Caco-2 (cell line): ENCODE measurements around the gene ZSCAN1. TPM values are rescaled to one million over a fixed set of nuclear protein-coding genes. Genes with fewer than 3 reads are reported as not detected.

Experiments used
- BruUV-seq: library from RNA; stranded (reverse); fragments of 400-500 nt; replicated peaks from 2 replicates; lab custom pipeline; 2021; lab: Mats Ljungman, UMichigan
- CTCF ChIA-PET: fragments of 300-600 bp; sonication (Branson Sonifier 250); formaldehyde crosslinking; loops from one replicate; lab custom pipeline; 2022; ENCODE audit warnings: antibody characterized with exemption; lab: Charles Lee
- POLR2A ChIA-PET: fragments of 300-600 bp; sonication (Branson Sonifier 250); formaldehyde crosslinking; loops from one replicate; lab custom pipeline; 2022; ENCODE audit warnings: antibody characterized with exemption; lab: Charles Lee
- DNase-seq, 2 experiments: peaks; one replicate each; pipeline versions ENCODE4 v3.0.0 to v3.0.0-alpha.2; 2020 to 2022
- H3K27me3 ChIP-seq: replicated peaks from 2 replicates; pipeline ENCODE4 v1.6.0; 2011; ENCODE audit warnings: low read length; ENCODE audit not compliant: control insufficient read depth, insufficient read depth
- H3K36me3 ChIP-seq: 2 replicates; pipeline ENCODE4 v1.5.1; 2011; ENCODE audit warnings: low read length; ENCODE audit not compliant: control insufficient read depth, insufficient read depth
- H3K4me1 ChIP-seq: fragments of 250-450 bp; sonication (Bioruptor Pico); 2 replicates; pipeline ENCODE4 v1.5.1; 2020; ENCODE audit warnings: mild to moderate bottlenecking
- H3K4me3 ChIP-seq: 2 replicates; pipeline ENCODE4 v1.5.1; 2011; ENCODE audit warnings: low read depth, mild to moderate bottlenecking, control low read depth, low read length
- H3K9me3 ChIP-seq: fragments of 250-450 bp; sonication (Bioruptor Pico); 2 replicates; pipeline ENCODE4 v1.5.1; 2020; ENCODE audit warnings: mild to moderate bottlenecking, moderate library complexity
- H3K27ac Mint-ChIP-seq: one replicate; pipeline ENCODE4 v1.8.0; 2022; ENCODE audit warnings: mixed read lengths; ENCODE audit not compliant: unreplicated experiment
- H3K27me3 Mint-ChIP-seq: one replicate; pipeline ENCODE4 v1.8.0; 2022; ENCODE audit warnings: mixed read lengths; ENCODE audit not compliant: insufficient read depth, unreplicated experiment
- H3K36me3 Mint-ChIP-seq: one replicate; pipeline ENCODE4 v1.8.0; 2022; ENCODE audit warnings: mild to moderate bottlenecking, mixed read lengths; ENCODE audit not compliant: insufficient read depth, unreplicated experiment
- H3K4me1 Mint-ChIP-seq: one replicate; pipeline ENCODE4 v1.8.0; 2022; ENCODE audit warnings: low read depth, mixed read lengths; ENCODE audit not compliant: unreplicated experiment
- H3K4me3 Mint-ChIP-seq: one replicate; pipeline ENCODE4 v1.8.0; 2022; ENCODE audit warnings: mild to moderate bottlenecking, moderate library complexity, mixed read lengths; ENCODE audit not compliant: unreplicated experiment
- H3K9me3 Mint-ChIP-seq: one replicate; pipeline ENCODE4 v1.8.0; 2022; ENCODE audit warnings: mixed read lengths; ENCODE audit not compliant: unreplicated experiment
- intact Hi-C: fragments of 100-400 bp; cut with micrococcal nuclease; formaldehyde crosslinking; loops from one replicate; pipeline ENCODE4 v1.10.0; 2022; ENCODE audit not compliant: unreplicated experiment
- total RNA-seq: library from RNA; stranded (reverse); gene quantifications from 2 replicates; pipeline ENCODE4 v1.2.3, GENCODE V29; 2022
- TF ChIP-seq, protein P1 (sequence below), 2 experiments: fragments of 200-600 bp in 1 of 2; IDR thresholded peaks; 1 replicate in 1 of 2; 2 replicates in 1 of 2; pipeline versions ENCODE4 v1.5.1 to v1.8.0; 2011 to 2022; ENCODE audit warnings: antibody characterized with exemption in 1 of 2, control low read depth in 1 of 2, inconsistent platforms in 1 of 2, low read depth in 1 of 2, low read length in 1 of 2, mild to moderate bottlenecking in 1 of 2, moderate library complexity in 1 of 2; ENCODE audit not compliant: insufficient read depth in 1 of 2, severe bottlenecking in 1 of 2, unreplicated experiment in 1 of 2

Gene ZSCAN1
- total RNA-seq, 1 experiment from 2014 or later = not detected

DNA sequence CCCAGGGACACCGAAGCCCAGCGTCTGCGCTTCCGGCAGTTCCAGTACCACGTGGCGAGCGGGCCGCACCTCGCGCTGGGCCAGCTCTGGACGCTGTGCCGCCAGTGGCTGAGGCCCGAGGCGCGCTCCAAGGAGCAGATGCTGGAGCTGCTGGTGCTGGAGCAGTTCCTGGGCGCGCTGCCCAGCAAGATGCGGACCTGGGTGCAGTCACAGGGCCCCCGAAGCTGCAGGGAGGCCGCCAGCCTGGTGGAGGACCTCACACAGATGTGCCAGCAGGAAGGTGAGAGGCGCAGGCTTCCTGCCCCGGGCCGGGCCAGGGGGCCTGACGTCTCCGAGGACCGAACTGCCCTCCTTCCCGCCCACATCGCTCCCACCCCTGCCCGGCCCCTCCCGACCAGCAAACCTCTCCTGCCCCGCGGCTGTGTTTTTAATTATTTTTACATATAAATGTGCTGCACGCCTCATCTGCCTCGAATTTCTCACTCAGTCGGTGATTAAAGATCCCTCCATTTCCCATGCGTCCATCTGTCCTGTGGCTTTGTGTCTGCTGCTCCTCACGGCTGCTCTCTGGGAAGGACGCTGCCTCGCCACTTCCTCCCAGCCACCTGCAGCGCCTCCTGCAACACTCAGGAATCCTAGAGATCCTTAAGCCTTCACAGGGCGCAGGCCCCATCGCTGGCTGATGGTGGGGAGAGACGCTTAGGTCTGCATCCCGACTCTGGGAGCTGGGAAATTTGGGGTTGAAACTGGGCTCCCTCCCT lies 4.3 kb downstream of the ZSCAN1 start:
- no TSS peak for BruUV-seq
- H3K9me3 Mint-ChIP-seq = peaks cover 40% of the 10 kb centered on the region
- POLR2A ChIA-PET = no interaction called here
- Histone ChIP-seq H3K4me3 (no peak overlapping the region), H3K27me3 (no peaks in the 10 kb centered on the region), H3K36me3 (no peaks in the 10 kb centered on the region), H3K4me1 (no peaks in the 10 kb centered on the region), H3K9me3 (peaks cover 35% of the 10 kb centered on the region)
- intact Hi-C loops = no loop called here
- TF ChIP-seq, protein P1, sequence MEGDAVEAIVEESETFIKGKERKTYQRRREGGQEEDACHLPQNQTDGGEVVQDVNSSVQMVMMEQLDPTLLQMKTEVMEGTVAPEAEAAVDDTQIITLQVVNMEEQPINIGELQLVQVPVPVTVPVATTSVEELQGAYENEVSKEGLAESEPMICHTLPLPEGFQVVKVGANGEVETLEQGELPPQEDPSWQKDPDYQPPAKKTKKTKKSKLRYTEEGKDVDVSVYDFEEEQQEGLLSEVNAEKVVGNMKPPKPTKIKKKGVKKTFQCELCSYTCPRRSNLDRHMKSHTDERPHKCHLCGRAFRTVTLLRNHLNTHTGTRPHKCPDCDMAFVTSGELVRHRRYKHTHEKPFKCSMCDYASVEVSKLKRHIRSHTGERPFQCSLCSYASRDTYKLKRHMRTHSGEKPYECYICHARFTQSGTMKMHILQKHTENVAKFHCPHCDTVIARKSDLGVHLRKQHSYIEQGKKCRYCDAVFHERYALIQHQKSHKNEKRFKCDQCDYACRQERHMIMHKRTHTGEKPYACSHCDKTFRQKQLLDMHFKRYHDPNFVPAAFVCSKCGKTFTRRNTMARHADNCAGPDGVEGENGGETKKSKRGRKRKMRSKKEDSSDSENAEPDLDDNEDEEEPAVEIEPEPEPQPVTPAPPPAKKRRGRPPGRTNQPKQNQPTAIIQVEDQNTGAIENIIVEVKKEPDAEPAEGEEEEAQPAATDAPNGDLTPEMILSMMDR (IDR thresholded peaks at IDR 0.05; ENCODE audit: insufficient read depth in 1 of 2, low read depth in 1 of 2, low read length in 1 of 2, severe bottlenecking in 1 of 2, unreplicated experiment in 1 of 2) = no peak
- no peak for DNase-seq
- no peak overlapping the region for H3K4me3 Mint-ChIP-seq
- no peaks in the 10 kb centered on the region for H3K27me3 Mint-ChIP-seq
- no peak overlapping the region for H3K27ac Mint-ChIP-seq
- H3K4me1 Mint-ChIP-seq = no peaks in the 10 kb centered on the region
- no peaks in the 10 kb centered on the region for H3K36me3 Mint-ChIP-seq
- CTCF ChIA-PET = no interaction called here

DNA sequence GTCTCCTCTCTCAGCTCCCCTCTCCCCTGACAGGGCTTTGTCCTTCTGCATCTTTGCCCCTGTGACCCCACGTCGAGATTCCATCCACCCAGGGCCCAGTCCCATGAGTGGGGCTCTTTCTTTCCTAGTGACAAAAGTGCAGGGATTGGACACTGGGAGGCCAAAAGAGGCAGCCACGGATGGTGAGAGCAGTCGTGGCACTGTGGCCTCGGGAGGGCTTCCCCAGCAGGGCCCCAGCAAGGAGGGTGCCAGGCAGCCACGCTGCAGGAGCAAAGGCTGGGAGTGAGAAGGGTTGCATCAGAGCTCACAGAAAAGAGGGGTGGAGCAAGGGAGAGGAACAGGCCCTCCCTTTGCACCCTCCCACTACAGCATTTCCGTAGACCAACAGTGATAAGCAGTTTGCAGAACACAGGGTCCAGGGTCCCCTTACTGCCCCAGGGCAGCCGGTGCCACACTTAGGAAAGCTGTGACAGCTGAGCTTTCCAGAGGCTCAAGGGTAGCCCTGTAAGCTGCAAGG lies 4.9 kb downstream of the ZSCAN1 start:
- Histone ChIP-seq H3K27me3 (no peaks in the 10 kb centered on the region), H3K36me3 (no peaks in the 10 kb centered on the region), H3K9me3 (peaks cover 31% of the 10 kb centered on the region), H3K4me1 (no peaks in the 10 kb centered on the region), H3K4me3 (no peak overlapping the region)
- H3K4me3 Mint-ChIP-seq = no peak overlapping the region
- no peak overlapping the region for H3K27ac Mint-ChIP-seq
- DNase-seq = no peak
- no peaks in the 10 kb centered on the region for H3K4me1 Mint-ChIP-seq
- TF ChIP-seq, protein P1 (IDR thresholded peaks at IDR 0.05; ENCODE audit: insufficient read depth in 1 of 2, low read depth in 1 of 2, low read length in 1 of 2, severe bottlenecking in 1 of 2, unreplicated experiment in 1 of 2) = no peak
- POLR2A ChIA-PET = no interaction called here
- intact Hi-C loops = no loop called here
- no TSS peak for BruUV-seq
- H3K27me3 Mint-ChIP-seq = no peaks in the 10 kb centered on the region
- H3K9me3 Mint-ChIP-seq = peaks cover 40% of the 10 kb centered on the region
- H3K36me3 Mint-ChIP-seq = no peaks in the 10 kb centered on the region
- CTCF ChIA-PET = no interaction called here

DNA sequence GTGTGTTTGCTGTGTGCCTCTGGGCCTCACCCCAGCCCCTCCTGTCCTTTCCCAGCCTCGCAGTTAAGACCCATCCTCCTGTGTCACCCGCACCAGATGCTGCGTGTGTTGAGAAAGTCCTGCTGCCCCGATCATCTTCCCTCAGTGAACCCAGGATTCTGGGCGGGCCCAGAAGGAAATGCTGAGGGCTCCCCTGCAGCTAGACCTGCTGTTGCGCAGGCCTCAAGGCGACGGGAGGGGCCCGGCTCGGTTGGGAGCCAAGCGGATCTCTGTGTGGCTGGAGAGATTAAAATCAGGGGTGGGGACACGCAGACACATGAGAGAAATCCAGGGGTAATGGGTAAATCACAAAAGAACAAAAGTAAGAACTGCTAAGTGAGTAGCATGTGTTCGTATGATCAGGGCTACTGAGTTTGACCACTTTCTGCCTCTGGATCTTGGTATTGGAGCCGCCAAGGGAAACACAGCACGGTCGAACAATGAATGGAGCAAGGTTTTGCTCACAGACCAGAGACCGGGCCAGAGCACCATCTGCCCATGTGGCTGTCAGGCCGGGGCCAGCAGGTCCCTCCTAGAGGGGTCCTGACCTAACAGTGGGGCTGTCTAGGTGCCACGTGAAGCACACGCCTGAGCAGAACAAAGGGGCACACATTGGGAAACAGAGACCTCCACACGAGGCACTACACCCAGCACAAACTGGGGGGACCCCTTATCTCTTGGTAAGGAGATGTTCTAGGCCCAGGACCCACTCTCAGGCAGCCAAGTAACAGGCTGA lies 7.1 kb downstream of the ZSCAN1 start:
- Histone ChIP-seq H3K27me3 (no peaks in the 10 kb centered on the region), H3K9me3 (peaks cover 28% of the 10 kb centered on the region), H3K36me3 (no peaks in the 10 kb centered on the region), H3K4me3 (no peak overlapping the region), H3K4me1 (no peaks in the 10 kb centered on the region)
- POLR2A ChIA-PET = no interaction called here
- no peaks in the 10 kb centered on the region for H3K4me1 Mint-ChIP-seq
- no peaks in the 10 kb centered on the region for H3K36me3 Mint-ChIP-seq
- no peak for DNase-seq
- BruUV-seq = no TSS peak
- CTCF ChIA-PET = no interaction called here
- no peak overlapping the region for H3K4me3 Mint-ChIP-seq
- no peaks in the 10 kb centered on the region for H3K27me3 Mint-ChIP-seq
- H3K27ac Mint-ChIP-seq = no peak overlapping the region
- intact Hi-C loops = no loop called here
- TF ChIP-seq, protein P1 (IDR thresholded peaks at IDR 0.05; ENCODE audit: insufficient read depth in 1 of 2, low read depth in 1 of 2, low read length in 1 of 2, severe bottlenecking in 1 of 2, unreplicated experiment in 1 of 2) = no peak
- H3K9me3 Mint-ChIP-seq = peaks cover 36% of the 10 kb centered on the region
